NK-92 (cell line): ENCODE data around the gene INA.
"Not testable (repeated sequence)": the region's sequence is repeated elsewhere in the genome, so short reads cannot be mapped to it uniquely, and the experiment has no call there.

ENCODE experiments used
- DNase-seq: peaks from one replicate; lab custom pipeline; 2025; ENCODE audit not compliant: unreplicated experiment; lab: John Stamatoyannopoulos, UW

Gene INA

GRCh38 chr10:103276896-103277712 lies at the start of gene INA:
Gene INA, plus strand, starts transcription at chr10:103277138. Its CDS starts 74 bp downstream, at chr10:103277212.
- DNase-seq: no peak

GRCh38 chr10:103227416-103227815 lies 49.5 kb upstream of the INA start:
- no peak for DNase-seq

GRCh38 chr10:103231047-103231551 lies 45.8 kb upstream of the INA start:
- DNase-seq: no peak

- no peak for DNase-seq
Observed at GRCh38 chr10:103232131-103232673, 44.7 kb upstream of the INA start.

GRCh38 chr10:103232772-103233488 lies 44.0 kb upstream of the INA start:
- no peak for DNase-seq

- DNase-seq: no peak
Observed at GRCh38 chr10:103235775-103236174, 41.2 kb upstream of the INA start.

- no peak for DNase-seq
Observed at GRCh38 chr10:103238506-103239252, 38.3 kb upstream of the INA start.

- no peak for DNase-seq
Observed at GRCh38 chr10:103241262-103242011, 35.5 kb upstream of the INA start.

GRCh38 chr10:103244666-103245271 lies 32.2 kb upstream of the INA start:
- no peak for DNase-seq

GRCh38 chr10:103245587-103245986 lies 31.4 kb upstream of the INA start, which contains the start of gene RPEL1:
Gene RPEL1, plus strand, starts transcription at chr10:103245887. Its CDS starts 110 bp downstream, at chr10:103245997.
- not testable (repeated sequence) for DNase-seq

- DNase-seq: no peak
Observed at GRCh38 chr10:103246324-103246723, 30.6 kb upstream of the INA start.

- no peak for DNase-seq
Observed at GRCh38 chr10:103254113-103254512, 22.8 kb upstream of the INA start.

- no peak for DNase-seq
Observed at GRCh38 chr10:103254538-103255325, 22.2 kb upstream of the INA start.

GRCh38 chr10:103256613-103257012 lies 20.3 kb upstream of the INA start:
- DNase-seq: no peak

GRCh38 chr10:103257812-103258211 lies 19.1 kb upstream of the INA start:
- no peak for DNase-seq

- not testable (repeated sequence) for DNase-seq
Observed at GRCh38 chr10:103258928-103259327, 18.0 kb upstream of the INA start.

GRCh38 chr10:103259989-103260388 lies 16.9 kb upstream of the INA start:
- no peak for DNase-seq

- DNase-seq: no peak
Observed at GRCh38 chr10:103262229-103262628, 14.7 kb upstream of the INA start.

- no peak for DNase-seq
Observed at GRCh38 chr10:103265717-103266329, 11.1 kb upstream of the INA start.
